HCT116 (cell line): ENCODE measurements around the gene ITPKB. TPM values are rescaled to one million over a fixed set of nuclear protein-coding genes. Genes with fewer than 3 reads are reported as not detected.

Experiments
- ATAC-seq: fragments of 200-7000 bp; cut with Tn5 transposase; 2 replicates; pipeline ENCODE4 v1.9.1; 2020; ENCODE audit warnings: mild to moderate bottlenecking, moderate library complexity
- BruUV-seq: library from RNA; stranded (reverse); fragments of 400-500 nt; replicated peaks from 2 replicates; lab custom pipeline; 2021; lab: Mats Ljungman, UMichigan
- CTCF ChIA-PET: fragments of 300-600 bp; sonication (Branson Sonifier 250); formaldehyde crosslinking; loops from one replicate; lab custom pipeline; 2021; ENCODE audit warnings: antibody characterized with exemption; lab: Charles Lee
- POLR2A ChIA-PET: fragments of 300-600, 350-600 bp; sonication (Branson Sonifier 250); formaldehyde crosslinking; loops from one replicate; lab custom pipeline; 2021; ENCODE audit warnings: antibody characterized with exemption; lab: Charles Lee
- RAD21 ChIA-PET, 2 experiments: fragments of 300-600 bp; sonication (Branson Sonifier 250); formaldehyde crosslinking; loops; one replicate each; lab custom pipeline; 2023; ENCODE audit warnings: low total read pairs in 2 of 2; ENCODE audit not compliant: uncharacterized antibody in 2 of 2, unreplicated experiment in 2 of 2, low non-redundant PET in 1 of 2; lab: Charles Lee
- DNase-seq: peaks from one replicate; pipeline ENCODE4 v3.0.0-alpha.2; 2010; ENCODE audit warnings: low read depth, low spot score
- H2AFZ ChIP-seq: fragments of 200-600 bp; shearing (Covaris generic), sonication (generic); 2 replicates; pipeline ENCODE4 v1.6.1; 2017; ENCODE audit warnings: low read depth, mixed run types, mixed read lengths, antibody characterized with exemption, low read length; ENCODE audit not compliant: poor library complexity, severe bottlenecking
- H3K27ac ChIP-seq: 2 replicates; pipeline ENCODE4 v1.5.1; 2012; ENCODE audit warnings: low read depth, low read length
- H3K27me3 ChIP-seq: fragments of 200-600 bp; sonication (generic); 2 replicates; pipeline ENCODE4 v1.6.1; 2016; ENCODE audit warnings: mixed run types, low read length, mixed read lengths; ENCODE audit not compliant: insufficient read depth
- H3K36me3 ChIP-seq, 2 experiments: fragments of 200-500 bp in 1 of 2; fragments of 200-600 bp in 1 of 2; sonication (Bioruptor generic) in 1 of 2; sonication (generic) in 1 of 2; 2 replicates each; pipeline versions ENCODE4 v1.5.1 to v1.6.1; 2014 to 2016; ENCODE audit warnings: low read length in 2 of 2, inconsistent platforms in 1 of 2, mixed read lengths in 1 of 2, mixed run types in 1 of 2; ENCODE audit not compliant: insufficient read depth in 2 of 2, control insufficient read depth in 1 of 2
- H3K4me1 ChIP-seq, 2 experiments: fragments of 200-600 bp in 1 of 2; sonication (generic) in 1 of 2; 2 replicates each; pipeline versions ENCODE4 v1.5.1 to v1.6.1; 2012 to 2017; ENCODE audit warnings: low read length in 2 of 2, inconsistent platforms in 1 of 2, mild to moderate bottlenecking in 1 of 2, mixed read lengths in 1 of 2, mixed run types in 1 of 2, moderate library complexity in 1 of 2; ENCODE audit not compliant: insufficient read depth in 2 of 2, control insufficient read depth in 1 of 2
- H3K4me2 ChIP-seq: fragments of 200-600 bp; sonication (generic); 2 replicates; pipeline ENCODE4 v1.6.1; 2017; ENCODE audit warnings: mixed run types, low read length, mixed read lengths
- H3K4me3 ChIP-seq, 2 experiments: fragments of 200-600 bp in 1 of 2; sonication (generic) in 1 of 2; replicated peaks in 1 of 2; 2 replicates each; pipeline ENCODE4 v1.5.1; 2011 to 2016; ENCODE audit warnings: low read length in 2 of 2, control low read depth in 1 of 2, low read depth in 1 of 2, mild to moderate bottlenecking in 1 of 2, mixed read lengths in 1 of 2, mixed run types in 1 of 2
- H3K79me2 ChIP-seq: fragments of 200-600 bp; sonication (generic); 2 replicates; pipeline ENCODE4 v1.6.1; 2017; ENCODE audit warnings: mild to moderate bottlenecking, mixed run types, low read length, moderate library complexity, mixed read lengths; ENCODE audit not compliant: insufficient read depth
- H3K9ac ChIP-seq: fragments of 200-600 bp; sonication (generic); 2 replicates; pipeline ENCODE4 v1.6.1; 2016; ENCODE audit warnings: low read length, mixed read lengths
- H3K9me2 ChIP-seq: fragments of 200-600 bp; sonication (generic), shearing (Covaris generic); 2 replicates; pipeline ENCODE4 v1.6.1; 2017; ENCODE audit warnings: mixed run types, mild to moderate bottlenecking, moderate library complexity; ENCODE audit not compliant: insufficient read depth
- H3K9me3 ChIP-seq, 2 experiments: fragments of 200-500 bp in 1 of 2; fragments of 200-600 bp in 1 of 2; sonication (Bioruptor generic) in 1 of 2; sonication (generic) in 1 of 2; 2 replicates each; pipeline ENCODE4 v1.6.1; 2014 to 2017; ENCODE audit warnings: low read length in 2 of 2, mixed read lengths in 2 of 2, inconsistent platforms in 1 of 2, low read depth in 1 of 2, mild to moderate bottlenecking in 1 of 2, mixed run types in 1 of 2, moderate library complexity in 1 of 2; ENCODE audit not compliant: control insufficient read depth in 1 of 2, insufficient read depth in 1 of 2
- H4K20me1 ChIP-seq: fragments of 200-600 bp; sonication (generic), shearing (Covaris generic); 2 replicates; pipeline ENCODE4 v1.6.1; 2017; ENCODE audit warnings: mixed run types, mild to moderate bottlenecking, moderate library complexity; ENCODE audit not compliant: insufficient read depth
- ATF3 ChIP-seq: IDR thresholded peaks from 2 replicates; pipeline ENCODE4 v1.6.1; 2012
- CEBPB ChIP-seq: IDR thresholded peaks from 2 replicates; pipeline ENCODE4 v1.6.1; 2012; ENCODE audit warnings: low read depth
- ELF1 ChIP-seq: IDR thresholded peaks from 2 replicates; pipeline ENCODE4 v1.6.1; 2012; ENCODE audit warnings: low read depth, borderline replicate concordance
- EZH2 ChIP-seq: fragments of 200-600 bp; sonication (generic); IDR thresholded peaks from 2 replicates; pipeline ENCODE4 v1.6.1; 2017; ENCODE audit warnings: antibody characterized with exemption, mixed run types
- EZH2phosphoT487 ChIP-seq: fragments of 200-600 bp; IDR thresholded peaks from 2 replicates; pipeline ENCODE4 v1.6.1; 2018; ENCODE audit warnings: antibody characterized with exemption, borderline replicate concordance
- MAX ChIP-seq: IDR thresholded peaks from 2 replicates; pipeline ENCODE4 v1.6.1; 2012
- POLR2AphosphoS5 ChIP-seq: IDR thresholded peaks from 2 replicates; pipeline ENCODE4 v1.6.1; 2011; ENCODE audit warnings: mild to moderate bottlenecking, low read depth, low read length, moderate library complexity
- RAD21 ChIP-seq: IDR thresholded peaks from 2 replicates; pipeline ENCODE4 v1.6.1; 2012; ENCODE audit warnings: low read depth, mild to moderate bottlenecking
- SIN3A ChIP-seq: IDR thresholded peaks from 2 replicates; pipeline ENCODE4 v1.6.1; 2012; ENCODE audit warnings: low read depth
- SP1 ChIP-seq: IDR thresholded peaks from 2 replicates; pipeline ENCODE4 v1.6.1; 2012; ENCODE audit warnings: low read depth
- SRF ChIP-seq: IDR thresholded peaks from 2 replicates; pipeline ENCODE4 v1.6.1; 2012; ENCODE audit warnings: low read depth
- TCF7L2 ChIP-seq: IDR thresholded peaks from 2 replicates; pipeline ENCODE4 v1.7.0; 2011; ENCODE audit warnings: borderline replicate concordance, inconsistent platforms; ENCODE audit not compliant: insufficient read depth, insufficient read length; ENCODE audit errors: extremely low read depth
- YY1 ChIP-seq: IDR thresholded peaks from 2 replicates; pipeline ENCODE4 v1.6.1; 2011; ENCODE audit warnings: low read length, low read depth, moderate library complexity, mild to moderate bottlenecking; ENCODE audit not compliant: insufficient replicate concordance; ENCODE audit errors: extremely low read depth
- intact Hi-C: fragments of 100-400 bp; cut with micrococcal nuclease; formaldehyde crosslinking; loops from 2 replicates; pipeline ENCODE4 v1.10.0; 2022
- total RNA-seq: library from RNA; stranded (reverse); gene quantifications from one replicate; pipeline ENCODE4 v1.2.1, GENCODE V29; 2021; ENCODE audit not compliant: unreplicated experiment
- TF ChIP-seq, protein P1 (sequence below), 3 experiments: fragments of 200-600 bp in 1 of 3; sonication (generic) in 1 of 3; IDR thresholded peaks in 2 of 3; conservative IDR thresholded peaks in 1 of 3; 2 replicates each; pipeline ENCODE4 v1.5.1; 2012 to 2017; ENCODE audit warnings: low read depth in 2 of 3, low read length in 2 of 3, antibody characterized with exemption in 1 of 3, borderline replicate concordance in 1 of 3, control low read depth in 1 of 3, mild to moderate bottlenecking in 1 of 3, mixed read lengths in 1 of 3, mixed run types in 1 of 3, moderate library complexity in 1 of 3; ENCODE audit not compliant: insufficient read depth in 1 of 3
- TF ChIP-seq, protein P2 (sequence below): IDR thresholded peaks from 2 replicates; pipeline ENCODE4 v1.6.1; 2011; ENCODE audit warnings: mild to moderate bottlenecking, low read length, moderate library complexity; ENCODE audit not compliant: insufficient replicate concordance; ENCODE audit errors: extremely low read depth

The ITPKB gene
- total RNA-seq, 1 experiment from 2014 or later, result 4.4 TPM

DNA sequence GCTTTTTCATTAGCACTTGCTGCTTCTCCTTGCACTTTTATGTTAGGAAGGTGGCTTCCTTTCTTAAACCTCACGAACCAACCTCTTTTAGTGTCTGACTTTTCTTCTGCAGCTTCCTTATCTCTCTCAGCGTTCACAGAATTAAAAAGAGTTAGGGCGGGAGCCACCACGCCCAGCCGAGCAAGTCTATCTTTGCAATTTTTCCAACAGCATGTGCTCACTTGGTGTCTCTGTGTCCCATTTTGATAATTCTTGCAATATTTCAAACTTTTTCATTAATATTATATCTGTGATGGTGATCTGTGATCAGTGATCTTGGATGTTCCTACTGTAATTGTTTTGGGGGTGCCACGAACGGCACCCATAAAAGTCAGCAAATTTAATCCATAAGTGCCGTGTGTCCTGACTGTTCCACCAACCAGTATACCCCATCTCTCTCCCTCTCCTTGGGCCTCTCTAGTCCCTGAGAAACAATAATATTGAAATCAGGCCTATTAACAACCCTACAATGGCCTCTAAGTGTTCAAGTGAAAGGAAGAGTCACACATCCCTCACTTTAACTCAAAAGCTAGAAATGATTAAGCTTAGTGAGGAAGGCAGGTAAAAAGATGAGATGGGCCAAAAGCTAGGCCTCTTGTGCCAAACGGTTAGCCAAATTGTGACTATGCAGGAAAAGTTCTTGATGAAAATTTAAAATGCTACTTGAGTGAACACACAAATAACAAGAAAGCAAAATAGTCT lies 15.9 kb upstream of the ITPKB start:
- no peaks in the 10 kb centered on the region for H3K27me3 ChIP-seq
- DNase-seq (no peak), ATAC-seq (no peak)
- H3K9ac ChIP-seq, result no peak overlapping the region
- no peaks in the 10 kb centered on the region for H3K9me2 ChIP-seq
- no peak overlapping the region for H3K4me2 ChIP-seq
- H3K9me3 ChIP-seq, result no peaks in the 10 kb centered on the region
- BruUV-seq, result no TSS peak
- no peaks in the 10 kb centered on the region for H3K79me2 ChIP-seq
- no peaks in the 10 kb centered on the region for H3K36me3 ChIP-seq
- ChIA-PET POLR2A (no interaction called here), RAD21 (no interaction called here), CTCF (no interaction called here)
- H3K27ac ChIP-seq, result no peak overlapping the region
- intact Hi-C loops, result no loop called here
- H3K4me1 ChIP-seq, result no peaks in the 10 kb centered on the region
- TF ChIP-seq CEBPB (no peak), MAX (no peak), EZH2 (no peak), YY1 (no peak), POLR2AphosphoS5 (no peak), ATF3 (no peak), SIN3A (no peak), ELF1 (no peak), EZH2phosphoT487 (no peak), TCF7L2 (no peak), SP1 (no peak), RAD21 (no peak), SRF (no peak)
- TF ChIP-seq, protein P1, sequence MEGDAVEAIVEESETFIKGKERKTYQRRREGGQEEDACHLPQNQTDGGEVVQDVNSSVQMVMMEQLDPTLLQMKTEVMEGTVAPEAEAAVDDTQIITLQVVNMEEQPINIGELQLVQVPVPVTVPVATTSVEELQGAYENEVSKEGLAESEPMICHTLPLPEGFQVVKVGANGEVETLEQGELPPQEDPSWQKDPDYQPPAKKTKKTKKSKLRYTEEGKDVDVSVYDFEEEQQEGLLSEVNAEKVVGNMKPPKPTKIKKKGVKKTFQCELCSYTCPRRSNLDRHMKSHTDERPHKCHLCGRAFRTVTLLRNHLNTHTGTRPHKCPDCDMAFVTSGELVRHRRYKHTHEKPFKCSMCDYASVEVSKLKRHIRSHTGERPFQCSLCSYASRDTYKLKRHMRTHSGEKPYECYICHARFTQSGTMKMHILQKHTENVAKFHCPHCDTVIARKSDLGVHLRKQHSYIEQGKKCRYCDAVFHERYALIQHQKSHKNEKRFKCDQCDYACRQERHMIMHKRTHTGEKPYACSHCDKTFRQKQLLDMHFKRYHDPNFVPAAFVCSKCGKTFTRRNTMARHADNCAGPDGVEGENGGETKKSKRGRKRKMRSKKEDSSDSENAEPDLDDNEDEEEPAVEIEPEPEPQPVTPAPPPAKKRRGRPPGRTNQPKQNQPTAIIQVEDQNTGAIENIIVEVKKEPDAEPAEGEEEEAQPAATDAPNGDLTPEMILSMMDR (IDR thresholded peaks at IDR 0.05 in 2 of 3, conservative IDR thresholded peaks at IDR 0.05 in 1 of 3; ENCODE audit: borderline replicate concordance in 1 of 3, insufficient read depth in 1 of 3, low read depth in 2 of 3, low read length in 2 of 3), result no peak
- TF ChIP-seq, protein P2, sequence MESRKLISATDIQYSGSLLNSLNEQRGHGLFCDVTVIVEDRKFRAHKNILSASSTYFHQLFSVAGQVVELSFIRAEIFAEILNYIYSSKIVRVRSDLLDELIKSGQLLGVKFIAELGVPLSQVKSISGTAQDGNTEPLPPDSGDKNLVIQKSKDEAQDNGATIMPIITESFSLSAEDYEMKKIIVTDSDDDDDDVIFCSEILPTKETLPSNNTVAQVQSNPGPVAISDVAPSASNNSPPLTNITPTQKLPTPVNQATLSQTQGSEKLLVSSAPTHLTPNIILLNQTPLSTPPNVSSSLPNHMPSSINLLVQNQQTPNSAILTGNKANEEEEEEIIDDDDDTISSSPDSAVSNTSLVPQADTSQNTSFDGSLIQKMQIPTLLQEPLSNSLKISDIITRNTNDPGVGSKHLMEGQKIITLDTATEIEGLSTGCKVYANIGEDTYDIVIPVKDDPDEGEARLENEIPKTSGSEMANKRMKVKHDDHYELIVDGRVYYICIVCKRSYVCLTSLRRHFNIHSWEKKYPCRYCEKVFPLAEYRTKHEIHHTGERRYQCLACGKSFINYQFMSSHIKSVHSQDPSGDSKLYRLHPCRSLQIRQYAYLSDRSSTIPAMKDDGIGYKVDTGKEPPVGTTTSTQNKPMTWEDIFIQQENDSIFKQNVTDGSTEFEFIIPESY, result no peak
- no peaks in the 10 kb centered on the region for H4K20me1 ChIP-seq
- no peak overlapping the region for H3K4me3 ChIP-seq
- H2AFZ ChIP-seq, result no peak overlapping the region
